HepG2 (cell line): ENCODE results near the gene DBN1. TPM values are rescaled to one million over a fixed set of nuclear protein-coding genes. Genes with fewer than 3 reads are reported as not detected.

Experiments used
- AKAP8 ChIP-seq: sonication (generic); formaldehyde crosslinking; IDR thresholded peaks from 2 replicates; pipeline ENCODE4 v1.5.1; 2020; ENCODE audit warnings: mild to moderate bottlenecking, missing genetic modification reagents
- PAF1 ChIP-seq: IDR thresholded peaks from 2 replicates; pipeline ENCODE4 v1.6.1; 2016; ENCODE audit warnings: missing genetic modification reagents, missing compliant biosample characterization
- PITX1 ChIP-seq: sonication (generic); formaldehyde crosslinking; IDR thresholded peaks from 2 replicates; pipeline ENCODE4 v1.5.1; 2020; ENCODE audit warnings: mild to moderate bottlenecking, missing genetic modification reagents
- PPARG ChIP-seq: conservative IDR thresholded peaks from 2 replicates; pipeline ENCODE4 v1.6.1; 2016; ENCODE audit warnings: missing biosample characterization, missing genetic modification reagents
- TSC22D2 ChIP-seq: sonication (generic); formaldehyde crosslinking; IDR thresholded peaks from 2 replicates; pipeline ENCODE4 v1.5.1; 2020; ENCODE audit warnings: missing genetic modification reagents, mild to moderate bottlenecking, borderline replicate concordance
- YEATS2 ChIP-seq: sonication (generic); formaldehyde crosslinking; IDR thresholded peaks from 2 replicates; pipeline ENCODE4 v1.4.0; 2020; ENCODE audit warnings: missing genetic modification reagents, borderline replicate concordance
- YY1 ChIP-seq: IDR thresholded peaks from 2 replicates; pipeline ENCODE4 v1.6.1; 2011; ENCODE audit warnings: low read length, low read depth, moderate library complexity, mild to moderate bottlenecking; ENCODE audit not compliant: insufficient read depth, insufficient replicate concordance
- ZNF10 ChIP-seq: sonication (generic); formaldehyde crosslinking; IDR thresholded peaks from 2 replicates; pipeline ENCODE4 v1.4.0; 2020; ENCODE audit warnings: mild to moderate bottlenecking, low read depth, missing genetic modification reagents, borderline replicate concordance
- ZNF260 ChIP-seq: sonication (generic); formaldehyde crosslinking; IDR thresholded peaks from 2 replicates; pipeline ENCODE4 v1.4.0; 2020; ENCODE audit warnings: missing genetic modification reagents, low read depth, mild to moderate bottlenecking, borderline replicate concordance
- ZNF264 ChIP-seq: sonication (generic); formaldehyde crosslinking; IDR thresholded peaks from 2 replicates; pipeline ENCODE4 v1.4.0; 2020; ENCODE audit warnings: missing genetic modification reagents
- ZNF280D ChIP-seq: sonication (generic); formaldehyde crosslinking; IDR thresholded peaks from 2 replicates; pipeline ENCODE4 v1.5.1; 2020; ENCODE audit warnings: mild to moderate bottlenecking, missing genetic modification reagents
- ZNF333 ChIP-seq: sonication (generic); formaldehyde crosslinking; IDR thresholded peaks from 2 replicates; pipeline ENCODE4 v1.4.0; 2020; ENCODE audit warnings: mild to moderate bottlenecking, missing genetic modification reagents, borderline replicate concordance
- ZNF546 ChIP-seq: sonication (generic); formaldehyde crosslinking; conservative IDR thresholded peaks from 2 replicates; pipeline ENCODE4 v1.8.1; 2023; ENCODE audit warnings: mild to moderate bottlenecking, missing genetic modification reagents
- ZSCAN21 ChIP-seq: sonication (generic); formaldehyde crosslinking; IDR thresholded peaks from 2 replicates; pipeline ENCODE4 v1.8.0; 2022; ENCODE audit warnings: mild to moderate bottlenecking, missing genetic modification reagents, moderate library complexity, borderline replicate concordance
- polyA plus RNA-seq, 8 experiments: library from polyadenylated mRNA; depleted of rRNA in 3 of 8; stranded (reverse) in 7 of 8; unstranded in 1 of 8; fragments of >200 nt; fragmentation: Illumina TruSeq in 4 of 8; extraction: Trizol in 4 of 8; gene quantifications; 2 replicates each; pipeline versions ENCODE4 v1.2.1 to v1.2.3, GENCODE V29; 2011 to 2016; ENCODE audit warnings: low read depth in 4 of 8, missing spikeins in 1 of 8, mixed read lengths in 1 of 8; ENCODE audit not compliant: insufficient read depth in 1 of 8
- total RNA-seq, 5 experiments: library from RNA; depleted of rRNA; stranded (reverse); fragments of >200 nt; fragmentation: Illumina TruSeq; extraction: Trizol; gene quantifications; 2 replicates each; pipeline ENCODE4 v1.2.3, GENCODE V29; 2016; ENCODE audit warnings: low read depth in 1 of 5

Gene DBN1
- total and polyA plus RNA-seq, 2 of the 13 experiments (the other 11 are each of a cell fraction or from before 2014, with no cell fraction given) = 27.0 to 37.3 TPM

GRCh38 chr5:177447611-177448243 is 25.7 kb downstream of the DBN1 start (continued):
- TF ChIP-seq TSC22D2 (CRISPR knock-in tag) = peak; percentile 49; the same call in 1 of the 2 replicates
- TF ChIP-seq PPARG = peak; percentile 78
- no peak; the same call in 1 of the 2 replicates for TF ChIP-seq YEATS2 (CRISPR knock-in tag)
- no peak for TF ChIP-seq YY1
- TF ChIP-seq ZNF10 = no peak
- TF ChIP-seq ZSCAN21 = peak; percentile 70; the same call in 1 of the 2 replicates
- no peak for TF ChIP-seq ZNF260 (CRISPR knock-in tag)
- TF ChIP-seq ZNF264 (CRISPR knock-in tag) = no peak
- TF ChIP-seq ZNF280D (CRISPR knock-in tag) = 0 out of 2 replicates have a peak, but pooled peaks have one; percentile 44
- no peak for TF ChIP-seq ZNF333 (CRISPR knock-in tag)
- TF ChIP-seq AKAP8 (CRISPR knock-in tag) = peak; percentile 64; the same call in 1 of the 2 replicates
- TF ChIP-seq ZNF546 (CRISPR knock-in tag) = 0 out of 2 replicates have a peak, but pooled peaks have one; percentile 23
- TF ChIP-seq PITX1 (CRISPR knock-in tag) = 0 out of 2 replicates have a peak, but pooled peaks have one; percentile 32
- TF ChIP-seq PAF1 (CRISPR knock-in tag) = no peak
